Activated CD8-positive, alpha-beta memory T cell treated with anti-CD3 and anti-CD28 coated beads, Interleukin-2, amount 50 U/mL, for 1 hour (primary cell): ENCODE data around the gene GRK5.
"Not testable (repeated sequence)": the region's sequence is repeated elsewhere in the genome, so short reads cannot be mapped to it uniquely, and the experiment has no call there.

Experiments
- DNase-seq: peaks from one replicate; pipeline ENCODE4 v3.0.0-alpha.2; 2020; ENCODE audit errors: extremely low read depth

The GRK5 gene

DNA sequence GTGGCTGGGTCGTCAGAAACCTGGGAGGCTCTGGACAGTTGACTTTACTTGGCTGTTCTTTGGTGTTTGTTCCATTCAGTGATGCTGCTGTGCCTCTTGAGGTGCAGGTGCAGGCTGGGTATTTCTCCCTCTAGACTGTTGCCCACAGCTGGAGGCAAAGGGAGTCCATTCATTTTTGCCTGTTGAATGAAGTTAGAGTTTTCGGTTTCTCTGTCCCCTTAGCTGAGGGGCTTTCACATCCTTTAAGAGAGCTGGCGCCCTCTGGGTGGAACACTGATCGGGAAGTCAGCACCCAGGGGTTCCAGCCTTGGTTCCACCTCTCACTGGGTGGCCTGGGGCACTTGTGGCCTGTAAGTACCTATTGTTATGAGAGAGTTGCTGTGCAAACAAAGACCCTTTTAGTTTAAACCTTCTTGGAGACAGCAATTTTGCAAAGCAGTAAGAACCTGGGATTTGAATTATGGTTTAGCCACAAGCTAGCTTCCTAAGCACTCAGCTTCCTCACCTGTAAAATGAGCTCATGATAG is 67.2 kb downstream of the GRK5 start:
- DNase-seq = no peak

DNA sequence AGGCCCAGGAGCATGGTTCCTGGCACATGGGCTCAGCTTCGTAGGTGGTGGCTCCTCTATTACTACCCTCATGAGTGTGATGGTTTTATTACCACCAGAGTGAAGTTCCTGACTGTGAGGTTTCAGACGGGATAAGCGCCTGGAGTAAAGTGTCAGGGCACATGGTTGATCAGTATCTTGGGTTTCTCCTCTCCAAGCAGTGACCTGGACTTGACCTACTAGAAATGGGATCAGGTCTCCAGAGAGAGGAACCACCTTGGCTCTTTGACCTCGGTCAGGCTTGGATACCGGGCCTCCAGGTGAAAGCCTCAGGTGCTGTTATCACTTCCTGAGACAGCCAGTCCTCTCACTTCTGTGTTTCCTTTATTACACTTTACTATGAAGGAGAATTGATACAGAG is 67.7 kb downstream of the GRK5 start:
- DNase-seq = no peak

DNA sequence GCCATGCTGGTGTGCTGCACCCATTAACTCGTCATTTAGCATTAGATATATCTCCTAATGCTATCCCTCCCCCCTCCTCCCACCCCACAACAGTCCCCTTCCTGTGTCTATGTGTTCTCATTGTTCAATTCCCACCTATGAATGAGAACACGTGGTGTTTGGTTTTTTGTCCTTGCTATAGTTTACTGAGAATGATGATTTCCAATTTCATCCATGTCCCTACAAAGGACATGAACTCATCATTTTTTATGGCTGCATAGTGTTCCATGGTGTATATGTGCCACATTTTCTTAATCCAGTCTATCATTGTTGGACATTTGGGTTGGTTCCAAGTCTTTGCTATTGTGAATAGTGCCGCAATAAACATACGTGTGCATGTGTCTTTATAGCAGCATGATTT is 68.8 kb downstream of the GRK5 start:
- DNase-seq = not testable (repeated sequence)

DNA sequence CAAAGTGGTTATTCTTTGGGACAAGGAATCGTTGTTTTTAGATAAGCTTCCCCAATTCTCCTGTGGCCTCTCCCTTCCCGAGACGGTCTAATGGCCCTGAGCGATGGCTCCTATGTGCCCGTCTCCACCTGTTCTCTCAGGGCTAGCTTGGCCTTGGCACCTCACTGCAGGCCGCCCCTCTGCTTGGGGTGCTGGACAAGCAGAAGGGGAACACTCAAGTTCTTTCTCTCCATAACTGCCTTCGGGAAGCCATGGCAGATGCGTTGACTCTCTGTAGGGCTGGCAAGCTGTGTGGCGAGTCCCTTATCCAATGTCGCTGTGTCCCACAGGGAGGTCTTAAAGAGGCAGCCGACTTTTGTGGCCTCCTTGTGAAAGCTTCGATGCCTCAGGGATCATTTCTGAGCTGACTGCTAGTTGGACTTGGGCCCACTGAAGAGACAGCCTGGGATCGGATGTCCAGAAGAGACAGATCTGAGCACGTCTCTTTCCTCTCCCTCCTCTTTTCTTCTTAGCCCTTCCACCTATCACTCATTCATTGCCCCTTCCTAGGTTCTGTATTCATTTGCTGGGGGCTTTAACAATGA is 70.8 kb downstream of the GRK5 start:
- no peak for DNase-seq

DNA sequence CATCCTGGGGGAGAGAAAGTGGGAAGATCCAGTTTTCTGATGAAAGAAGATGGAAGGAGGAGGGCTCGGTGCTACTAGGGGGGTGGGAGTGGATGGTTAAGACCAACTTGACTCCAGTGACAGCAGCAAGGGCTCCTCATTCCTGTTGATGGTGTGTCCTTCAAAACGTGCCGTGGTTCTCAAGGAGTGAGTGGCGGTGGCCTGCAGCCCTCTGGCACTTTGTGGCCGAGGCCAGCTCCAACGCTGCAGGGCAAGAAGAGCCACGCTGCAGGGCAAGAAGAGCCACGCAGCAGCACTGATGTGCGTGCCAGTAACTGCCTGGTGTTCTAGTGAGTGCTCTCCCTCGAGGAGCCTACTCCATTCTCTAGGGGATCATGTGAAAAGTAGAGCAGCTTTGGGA is 72.1 kb downstream of the GRK5 start:
- no peak for DNase-seq

DNA sequence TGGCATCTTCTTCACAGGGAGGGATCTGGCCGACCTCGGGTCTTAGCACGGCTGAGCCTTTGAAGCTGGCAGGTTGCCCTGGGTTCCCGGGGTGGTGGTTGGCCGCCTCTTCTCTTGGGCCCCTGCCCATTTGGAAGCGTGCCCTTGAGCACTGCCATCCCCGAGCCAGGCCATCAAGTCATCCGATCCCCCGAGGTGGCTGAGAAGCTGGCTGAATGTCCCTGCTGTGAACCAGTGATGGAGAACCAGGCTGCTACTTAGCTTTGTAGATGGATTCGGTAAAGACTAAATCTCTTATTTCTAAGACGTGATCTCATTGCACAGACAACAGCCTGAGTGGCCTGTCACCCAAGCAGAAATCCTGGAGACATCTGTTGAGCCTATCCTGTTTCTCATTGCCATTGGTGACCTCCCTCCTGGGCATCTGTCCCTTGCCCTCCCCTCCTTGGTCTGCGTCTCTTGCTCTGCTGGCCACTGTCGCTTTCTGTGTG is 74.3 kb downstream of the GRK5 start:
- no peak for DNase-seq

DNA sequence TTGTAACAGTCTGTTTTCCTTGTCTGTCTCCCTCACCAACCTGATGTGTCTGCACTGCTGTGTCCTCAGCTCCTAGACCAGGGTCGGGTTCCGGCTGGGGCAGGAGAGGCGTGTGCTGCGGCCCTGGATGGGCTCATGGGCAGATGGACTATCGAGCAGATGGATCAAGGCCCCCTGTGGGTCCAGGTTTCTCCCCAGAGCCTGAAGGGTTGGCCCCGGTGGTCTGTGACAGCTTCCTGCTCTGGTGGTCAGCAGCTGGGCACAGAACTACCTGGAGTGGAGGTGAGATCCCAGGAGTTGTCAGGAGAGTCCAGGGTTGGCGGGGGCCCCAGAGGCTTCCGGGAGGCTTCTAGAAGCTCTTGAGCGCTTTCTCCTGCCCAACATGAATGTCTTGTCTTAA is 75.1 kb downstream of the GRK5 start:
- no peak for DNase-seq

DNA sequence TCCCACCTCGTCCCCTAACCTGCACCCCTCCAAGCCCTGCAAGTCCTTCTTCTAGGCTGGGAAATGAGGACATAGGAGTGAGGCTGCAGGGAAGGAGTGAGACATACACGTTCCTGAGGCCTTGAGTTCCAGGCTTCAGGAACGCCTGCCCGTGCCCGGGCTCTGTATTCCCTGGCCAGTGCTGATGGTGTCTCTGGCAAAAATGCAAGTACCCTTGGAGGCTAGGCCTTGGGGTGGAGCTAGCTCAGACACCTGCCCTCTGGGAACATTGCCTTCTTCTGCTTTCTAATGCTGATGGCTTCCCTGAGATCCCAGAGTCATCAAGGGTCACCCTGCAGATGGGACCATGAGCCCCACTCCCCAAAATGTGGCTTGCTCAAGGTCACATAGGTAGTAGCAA is 76.0 kb downstream of the GRK5 start:
- no peak for DNase-seq

DNA sequence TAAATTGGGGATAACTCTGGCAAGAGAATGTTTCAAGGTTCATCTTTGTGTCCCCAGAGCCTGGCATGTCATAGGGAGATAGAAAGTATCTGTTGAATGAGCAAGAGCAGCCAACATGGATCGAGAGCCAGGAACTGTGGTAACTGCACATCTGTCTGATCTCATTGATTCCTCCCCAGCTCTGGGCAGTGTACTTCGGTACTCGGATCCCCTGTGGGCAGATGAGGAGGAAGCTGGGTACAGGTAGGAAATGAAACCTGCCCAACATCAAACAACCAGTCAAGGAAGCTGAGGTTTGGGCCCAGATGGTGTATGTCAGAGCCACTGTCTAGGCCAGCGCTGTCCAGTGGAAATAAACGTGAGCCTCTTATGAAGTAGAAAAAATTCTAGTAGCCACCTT is 76.4 kb downstream of the GRK5 start:
- DNase-seq = no peak

DNA sequence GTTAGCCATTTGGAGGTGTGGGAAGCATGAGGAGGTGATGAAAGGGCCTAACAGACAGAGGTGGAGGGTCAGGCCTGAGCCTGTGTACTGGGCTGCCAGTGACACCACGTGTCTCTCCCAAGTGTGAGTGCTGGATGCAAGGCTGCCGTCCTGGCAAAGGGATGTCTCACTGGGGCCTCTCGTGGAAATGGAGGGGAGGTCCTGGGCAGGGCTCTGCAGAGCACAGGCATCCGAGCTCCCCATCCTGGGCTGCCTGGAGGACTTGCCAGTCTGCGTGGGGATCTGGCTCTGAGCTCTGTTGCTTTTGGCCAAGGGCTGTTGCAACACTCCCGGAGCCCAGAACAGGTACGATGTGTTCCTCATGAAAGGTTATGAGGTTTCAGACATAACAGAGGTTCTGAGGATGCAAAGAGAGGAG is 77.3 kb downstream of the GRK5 start:
- no peak for DNase-seq

DNA sequence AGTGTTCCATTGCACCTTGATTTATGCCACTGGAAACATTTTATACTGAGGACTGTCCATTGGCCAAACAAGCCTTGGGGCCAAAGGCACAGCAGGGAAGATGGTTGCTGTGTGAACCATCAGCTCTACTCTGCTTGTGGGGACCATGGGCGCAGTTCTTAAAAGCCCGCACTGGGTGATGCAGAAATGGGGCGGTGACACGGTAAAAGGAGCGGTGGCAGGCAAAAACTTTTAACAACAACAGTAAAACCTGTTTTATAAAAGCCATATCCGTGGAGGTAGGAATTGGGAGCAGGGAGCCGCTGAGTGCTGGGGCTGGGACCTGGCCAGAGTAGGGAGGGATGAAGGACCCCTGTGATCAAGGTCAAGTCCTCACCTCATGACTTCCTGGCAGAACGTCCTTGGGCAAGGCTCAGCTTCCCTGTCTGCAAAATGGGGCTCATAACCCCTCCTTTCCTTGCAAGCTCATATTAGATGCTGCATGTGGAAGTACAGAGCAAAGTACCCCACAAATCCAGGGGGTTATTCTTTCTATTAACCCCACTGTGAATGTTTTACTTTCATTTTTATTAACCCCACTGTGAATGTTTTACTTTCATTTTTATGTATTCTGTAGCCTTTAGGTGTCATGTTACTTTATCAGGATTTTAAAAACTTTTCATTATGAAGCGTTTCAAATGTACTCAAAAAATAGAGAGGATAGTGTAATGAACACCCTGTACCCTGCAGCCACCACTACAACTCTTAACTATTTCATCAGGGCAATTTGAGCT is 78.3 kb downstream of the GRK5 start:
- DNase-seq = no peak

DNA sequence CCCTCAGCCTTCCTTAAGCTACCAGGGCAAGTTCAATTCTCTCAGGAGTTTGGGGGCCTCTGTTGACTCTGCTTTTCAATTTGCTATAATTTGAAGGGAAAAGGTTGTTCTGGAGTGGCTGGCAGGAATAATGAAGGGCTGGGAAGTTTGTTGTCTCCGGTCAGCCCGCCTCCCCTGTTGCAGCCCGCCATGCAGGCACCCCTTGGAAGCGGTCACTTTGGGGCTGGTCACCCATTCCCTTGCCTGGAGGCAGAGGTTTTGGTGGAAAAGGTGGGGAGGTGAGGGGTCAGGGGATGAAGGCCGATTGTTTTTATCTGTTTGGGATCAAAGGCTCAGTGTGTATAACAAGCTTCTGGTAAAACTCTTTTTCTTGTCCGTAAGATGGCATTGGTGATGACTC is 79.1 kb downstream of the GRK5 start:
- no peak for DNase-seq

DNA sequence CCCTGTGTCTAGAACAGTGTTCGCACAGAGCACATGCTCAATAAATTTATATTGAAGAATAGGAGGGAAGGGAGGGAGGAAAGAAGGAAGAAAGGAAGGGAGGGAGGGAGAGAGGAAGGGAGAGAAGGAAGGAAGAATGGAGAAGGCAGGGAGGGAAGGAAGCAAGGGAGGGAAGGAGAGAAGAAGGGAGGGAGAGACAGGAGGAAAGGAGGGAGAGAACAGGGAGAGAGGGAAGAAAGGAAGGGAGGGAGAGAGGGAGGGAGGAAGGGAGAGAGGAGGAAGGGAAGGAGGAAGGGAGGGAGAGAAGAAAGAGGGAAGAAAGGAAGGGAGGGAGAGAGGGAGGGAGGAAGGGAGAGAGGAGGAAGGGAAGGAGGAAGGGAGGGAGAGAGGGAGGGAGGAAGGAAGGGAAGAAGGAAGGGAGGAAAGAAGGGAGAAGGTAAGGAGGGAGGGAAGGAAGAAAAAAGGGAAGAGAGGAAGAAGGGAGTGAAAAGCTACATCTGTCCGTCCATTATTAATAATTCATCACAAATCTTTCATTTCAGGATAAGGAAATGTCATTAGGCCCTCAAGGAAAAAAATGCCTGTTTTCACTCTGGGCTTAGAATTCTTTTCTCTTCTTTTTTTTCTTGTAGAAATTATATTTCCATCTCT is 79.7 kb downstream of the GRK5 start:
- DNase-seq = no peak

DNA sequence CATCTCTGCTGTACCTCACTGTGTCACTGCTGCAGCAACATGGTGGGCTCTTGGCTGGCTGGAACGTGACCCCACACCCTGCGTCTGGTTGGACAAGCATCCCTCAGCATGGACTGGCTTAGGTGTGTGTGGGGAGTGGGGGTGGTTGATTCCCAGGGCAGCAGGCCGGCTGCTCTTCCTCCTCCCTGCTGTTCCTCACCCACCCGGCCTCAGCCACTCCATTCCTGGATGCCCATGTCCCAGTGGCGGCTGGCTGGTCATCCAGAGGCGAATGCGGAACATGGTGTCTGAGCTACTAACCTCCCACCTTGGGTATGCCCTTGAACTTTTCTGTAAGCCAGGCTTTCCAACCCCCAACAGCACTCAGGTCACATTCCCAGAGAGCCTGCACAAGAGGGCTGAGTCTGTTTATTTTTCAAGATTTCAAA is 81.2 kb downstream of the GRK5 start:
- no peak for DNase-seq

DNA sequence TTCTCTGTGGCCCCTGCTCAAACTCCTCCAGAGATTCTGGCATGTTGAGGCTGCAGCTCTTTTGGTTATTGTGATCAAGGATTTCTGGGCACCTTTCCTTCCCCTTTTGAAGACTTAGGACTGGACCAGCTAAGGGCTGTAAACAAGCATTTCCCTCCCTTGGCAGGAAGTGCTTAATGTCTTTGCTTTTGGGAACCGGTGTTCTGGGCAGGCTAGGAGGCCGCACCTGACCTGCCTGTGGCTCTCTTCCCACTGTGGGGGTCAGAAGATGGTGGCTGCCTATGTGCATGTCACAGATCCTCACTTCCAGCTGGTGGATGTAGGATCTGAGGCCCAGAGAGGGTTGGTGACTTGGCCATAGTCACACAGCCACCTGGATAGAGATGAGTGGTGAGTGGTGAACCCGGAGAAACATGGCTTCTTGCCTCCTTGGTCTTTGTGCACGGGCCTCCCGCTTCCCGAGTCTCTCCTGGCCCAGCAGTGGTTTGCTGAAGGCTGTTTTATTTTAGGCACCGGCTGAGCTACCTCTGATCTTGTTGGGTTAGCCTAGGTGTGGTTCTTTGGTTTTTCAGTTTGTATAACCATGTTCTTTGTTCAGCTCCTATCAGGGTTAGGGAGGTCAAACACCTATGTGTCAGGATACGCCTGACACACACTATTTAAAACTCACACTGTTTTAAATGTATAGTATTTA is 82.0 kb downstream of the GRK5 start:
- no peak for DNase-seq

DNA sequence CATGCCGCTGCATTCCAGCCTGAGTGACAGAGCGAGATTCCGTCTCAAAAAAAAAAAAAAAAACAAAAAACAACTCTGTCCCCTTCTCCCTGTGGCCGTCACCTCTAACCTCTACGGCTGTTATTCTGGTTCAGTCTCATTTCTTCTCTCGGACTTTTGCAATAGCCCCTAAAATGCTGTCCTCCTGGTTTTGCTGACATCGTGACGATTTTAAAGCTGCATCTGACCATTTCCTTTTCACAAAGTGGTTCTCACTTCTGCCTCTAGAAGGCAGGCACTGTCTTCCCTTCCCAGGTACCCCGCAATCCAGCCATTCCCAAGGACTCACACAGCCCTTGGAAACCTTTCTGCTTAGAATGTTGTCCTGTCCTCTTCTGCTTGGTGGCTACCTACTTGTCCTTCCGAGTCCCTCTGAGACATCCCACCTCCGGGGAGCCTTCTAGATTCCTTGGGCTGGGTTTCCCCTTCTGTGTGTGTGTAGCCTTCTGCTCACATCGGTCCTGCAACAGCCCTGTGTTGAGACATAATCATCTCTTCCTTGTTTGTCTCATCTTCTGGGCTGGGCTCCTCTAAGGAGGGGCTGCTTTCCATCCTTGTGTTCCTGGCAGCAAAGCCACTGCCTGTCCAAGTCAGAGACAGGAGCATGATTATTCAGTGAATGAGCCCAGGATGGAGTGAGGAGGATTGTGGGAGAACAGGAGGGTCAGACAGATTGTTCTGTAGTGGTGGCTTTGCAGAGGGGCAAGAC is 83.1 kb downstream of the GRK5 start:
- DNase-seq = no peak

DNA sequence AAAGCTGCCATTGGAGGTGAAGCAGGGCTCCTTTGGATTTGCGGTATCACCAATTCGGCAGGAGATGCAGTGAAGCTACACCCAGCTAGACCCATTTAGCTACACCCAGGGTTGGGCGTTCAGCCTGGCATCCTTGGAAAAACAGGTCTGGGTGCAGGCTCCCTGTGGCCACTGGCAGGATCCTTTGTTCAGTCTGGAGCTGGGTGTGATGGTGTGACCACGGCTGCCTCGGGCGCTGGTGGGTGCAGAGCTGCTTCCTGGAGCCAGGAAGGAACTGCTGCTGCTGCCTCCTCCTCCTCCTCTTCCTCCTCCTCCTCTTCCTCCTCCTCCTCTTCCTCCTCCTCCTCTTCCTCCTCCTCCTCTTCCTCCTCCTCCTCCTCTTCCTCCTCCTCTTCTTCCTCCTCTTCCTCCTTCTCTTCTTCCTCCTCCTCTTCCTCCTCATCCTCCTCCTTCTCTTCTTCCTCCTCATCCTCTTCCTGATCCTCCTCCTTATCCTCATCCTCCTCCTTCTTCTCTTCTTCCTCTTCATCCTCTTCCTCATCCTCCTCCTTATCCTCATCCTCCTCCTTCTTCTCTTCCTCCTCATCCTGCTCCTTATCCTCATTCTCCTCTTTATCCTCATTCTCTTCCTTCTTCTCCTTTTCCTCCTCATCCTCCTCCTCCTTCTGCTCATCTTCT is 84.0 kb downstream of the GRK5 start:
- DNase-seq = no peak

DNA sequence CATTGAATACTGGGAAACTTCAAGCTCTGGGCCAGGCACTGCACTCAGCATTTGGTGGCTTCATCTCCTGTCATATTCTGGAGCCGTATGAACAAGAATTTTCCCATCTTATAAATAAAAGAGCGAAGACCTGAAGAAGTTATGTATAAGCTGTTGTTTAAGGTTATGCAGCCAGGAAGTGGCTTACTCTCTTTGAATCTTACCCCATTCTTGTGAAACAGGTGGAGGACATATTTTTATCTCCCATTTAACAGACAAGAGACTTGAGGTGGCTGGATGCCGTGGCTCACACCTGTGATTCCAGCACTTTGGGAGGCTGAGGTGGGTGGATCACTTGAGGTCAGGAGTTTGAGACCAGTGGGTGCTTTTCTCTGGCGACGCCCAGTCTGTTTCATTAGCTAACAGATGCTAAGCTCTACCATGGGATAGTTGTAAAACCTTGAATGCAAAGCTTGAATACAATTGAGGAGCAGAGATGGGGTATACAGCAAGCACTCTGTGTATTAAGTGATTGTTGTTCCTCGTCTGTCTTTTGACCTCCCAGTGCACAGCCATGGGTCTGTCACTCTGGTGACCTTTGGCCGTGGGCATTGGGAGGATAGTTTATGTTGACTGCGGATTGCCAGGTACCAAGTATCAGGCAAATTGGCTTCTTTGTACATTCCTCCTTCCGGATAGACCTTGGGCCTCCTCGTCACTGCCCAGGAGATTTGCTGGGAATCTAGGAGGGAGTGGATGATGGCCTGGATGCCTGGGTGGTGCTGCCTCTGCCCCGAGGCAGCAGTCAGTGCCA is 85.8 kb downstream of the GRK5 start:
- no peak for DNase-seq

DNA sequence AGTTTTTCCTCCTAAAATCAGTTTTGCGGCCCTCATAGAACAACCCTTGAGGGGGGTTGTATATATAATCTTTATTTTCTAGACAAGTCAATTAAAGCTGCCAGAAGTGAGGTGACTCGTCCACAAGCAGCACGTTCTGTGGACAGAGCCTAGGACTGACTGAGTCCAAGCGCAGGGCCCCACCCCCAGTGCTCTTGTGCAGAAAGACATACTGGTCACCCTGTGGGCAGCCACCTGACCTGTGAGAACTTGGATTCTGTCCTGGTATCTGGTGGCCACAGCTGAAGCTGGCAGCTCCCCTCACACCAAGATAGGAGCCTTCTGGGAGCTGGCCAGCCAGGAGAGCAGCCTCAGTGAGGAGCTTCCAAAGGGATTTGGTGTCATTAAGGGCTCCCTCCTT is 89.3 kb downstream of the GRK5 start:
- DNase-seq = no peak
